Right lobe of liver (tissue), 6 donors: ENCODE results near the gene STYK1. TPM values are rescaled to one million over a fixed set of nuclear protein-coding genes. Genes with fewer than 3 reads are reported as not detected.

Experiments used
- ATAC-seq, 4 donors: fragments of 200-7000 bp; cut with Tn5 transposase; one replicate each; pipeline ENCODE4 v1.9.1; 2020; ENCODE audit warnings: mild to moderate bottlenecking in 4 of 4, moderate library complexity in 4 of 4
- DNase-seq, 3 donors: peaks; one replicate each; pipeline ENCODE4 v3.0.0-alpha.2; 2020
- H3K27ac ChIP-seq, 3 donors: fragments of 200-600 bp; one replicate each; pipeline ENCODE4 v1.8.0; 2022
- H3K27me3 ChIP-seq, 2 donors: fragments of 200-600 bp; one replicate each; pipeline ENCODE4 v1.8.0; 2022
- H3K36me3 ChIP-seq, 4 donors: fragments of 200-600 bp; sonication (generic) in 1 of 4; one replicate each; pipeline versions ENCODE4 v1.5.1 to v1.8.0; 2017 to 2022; ENCODE audit warnings: control low read depth in 1 of 4
- H3K4me1 ChIP-seq, 4 donors: fragments of 200-600 bp; sonication (generic) in 1 of 4; one replicate each; pipeline versions ENCODE4 v1.5.1 to v1.8.0; 2017 to 2022; ENCODE audit warnings: control low read depth in 1 of 4
- H3K4me3 ChIP-seq, 3 donors: fragments of 200-600 bp; one replicate each; pipeline ENCODE4 v1.8.0; 2022
- H3K9me3 ChIP-seq, 4 donors: fragments of 200-600 bp; sonication (generic) in 1 of 4; one replicate each; pipeline versions ENCODE4 v1.5.1 to v1.8.0; 2017 to 2022; ENCODE audit warnings: control low read depth in 1 of 4
- CTCF ChIP-seq, 4 donors: fragments of 200-600 bp in 3 of 4; fragments of 450-650 bp in 1 of 4; IDR thresholded peaks; one replicate each; pipeline versions ENCODE4 v1.5.1 to v1.8.0; 2016 to 2022; ENCODE audit warnings: antibody characterized with exemption in 4 of 4, mild to moderate bottlenecking in 2 of 4
- POLR2A ChIP-seq: fragments of 450-650 bp; IDR thresholded peaks from one replicate; pipeline ENCODE4 v1.6.1; 2017; ENCODE audit warnings: antibody characterized with exemption, mild to moderate bottlenecking
- WGBS: methylation state at CpG from one replicate; pipeline ENCODE4 v1.1.6; 2018; ENCODE audit warnings: low coverage, low lambda C conversion rate; ENCODE audit not compliant: insufficient coverage; ENCODE audit errors: missing lambda C conversion rate; 5-methylcytosine and 5-hydroxymethylcytosine counted together
- intact Hi-C, 2 donors: fragments of 100-400 bp; cut with DNase I; formaldehyde crosslinking; loops; one replicate each; pipeline versions ENCODE4 v1.11.2 to v1.14.1; 2022
- total RNA-seq, 6 experiments: library from RNA; depleted of rRNA in 2 of 6; stranded (reverse); fragments of >200 nt in 2 of 6; fragmentation: NEBNext Ultra II Directional in 3 of 6; extraction: Animal tissue kit (Norgen Biotek cat#: 25700) in 3 of 6; gene quantifications; one replicate each; pipeline versions ENCODE4 v1.1.0 to v1.2.4, GENCODE V29; 2016 to 2023
- donor health status: DM: no; HTN: yes; CAD: no.
- donor health status: DM: no; HTN: no; CAD: no.
- donor health status: DM: no; HTN: no; CAD: no.
- donor health status: DM: no; HTN: yes; CAD: no.
- donor health status: DM: no; HTN: yes; CAD: no.

The STYK1 gene
- total RNA-seq, 6 experiments from 2014 or later, result not detected

- Histone ChIP-seq H3K9me3 (no peaks in the 10 kb centered on the region), H3K27ac (no peak overlapping the region), H3K36me3 (peaks cover 0 to 27% (median 0%) of the 10 kb centered on the region in 4 donors), H3K4me1 (no peaks in the 10 kb centered on the region), H3K27me3 (no peaks in the 10 kb centered on the region), H3K4me3 (no peak overlapping the region)
- no peak for DNase-seq
- intact Hi-C loops, result no loop called here
- WGBS, result 89% methylated on average over 14 of the region's 16 CpGs
- TF ChIP-seq POLR2A (no peak), CTCF (IDR thresholded peaks at IDR 0.05) (no peak)
- ATAC-seq, result no peak
Measured at GRCh38 chr12:10709808-10710207, 36.0 kb upstream of the STYK1 start.

GRCh38 chr12:10708862-10709261 lies 35.0 kb upstream of the STYK1 start:
- peaks cover 0 to 26% (median 0%) of the 10 kb centered on the region in 4 donors for H3K36me3 ChIP-seq
- TF ChIP-seq POLR2A (no peak), CTCF (IDR thresholded peaks at IDR 0.05) (no peak)
- no peak overlapping the region for H3K4me3 ChIP-seq
- H3K9me3 ChIP-seq, result no peaks in the 10 kb centered on the region
- WGBS, result 61% methylated on average over 4 of the region's 4 CpGs
- DNase-seq, result no peak
- H3K4me1 ChIP-seq, result no peaks in the 10 kb centered on the region
- intact Hi-C loops, result no loop called here
- H3K27ac ChIP-seq, result no peak overlapping the region
- no peaks in the 10 kb centered on the region for H3K27me3 ChIP-seq
- ATAC-seq, result no peak

- H3K27ac ChIP-seq, result no peak overlapping the region
- 67% methylated on average over 2 of the region's 2 CpGs for WGBS
- no peaks in the 10 kb centered on the region for H3K9me3 ChIP-seq
- no peaks in the 10 kb centered on the region for H3K27me3 ChIP-seq
- no peaks in the 10 kb centered on the region for H3K4me1 ChIP-seq
- ATAC-seq, result no peak
- H3K4me3 ChIP-seq, result no peak overlapping the region
- TF ChIP-seq POLR2A, result no peak
- no peak for TF ChIP-seq CTCF (IDR thresholded peaks at IDR 0.05)
- no peak for DNase-seq
- peaks cover 0 to 31% (median 1%) of the 10 kb centered on the region in 4 donors for H3K36me3 ChIP-seq
- intact Hi-C loops, result no loop called here
Measured at GRCh38 chr12:10705655-10706054, 31.8 kb upstream of the STYK1 start.

GRCh38 chr12:10701843-10702242 lies 28.0 kb upstream of the STYK1 start:
- Histone ChIP-seq H3K36me3 (peaks cover 0 to 43% (median 5%) of the 10 kb centered on the region in 4 donors), H3K9me3 (no peaks in the 10 kb centered on the region), H3K4me3 (no peak overlapping the region), H3K4me1 (no peaks in the 10 kb centered on the region), H3K27ac (no peak overlapping the region), H3K27me3 (no peaks in the 10 kb centered on the region)
- WGBS, result 92% methylated on average over 14 of the region's 14 CpGs
- DNase-seq, result no peak
- TF ChIP-seq POLR2A (no peak), CTCF (IDR thresholded peaks at IDR 0.05) (no peak)
- ATAC-seq, result no peak
- intact Hi-C loops, result no loop called here

- no peak for ATAC-seq
- intact Hi-C loops, result no loop called here
- Histone ChIP-seq H3K27me3 (no peaks in the 10 kb centered on the region), H3K27ac (no peak overlapping the region), H3K36me3 (peaks cover 0 to 43% (median 5%) of the 10 kb centered on the region in 4 donors), H3K9me3 (no peaks in the 10 kb centered on the region), H3K4me3 (no peak overlapping the region), H3K4me1 (no peaks in the 10 kb centered on the region)
- DNase-seq, result no peak
- TF ChIP-seq CTCF (IDR thresholded peaks at IDR 0.05), result no peak
- no peak for TF ChIP-seq POLR2A
- WGBS, result 53% methylated on average over 3 of the region's 3 CpGs
Measured at GRCh38 chr12:10701131-10701681, 27.4 kb upstream of the STYK1 start.
